ENCODE data around the gene KRT39.

DNA sequence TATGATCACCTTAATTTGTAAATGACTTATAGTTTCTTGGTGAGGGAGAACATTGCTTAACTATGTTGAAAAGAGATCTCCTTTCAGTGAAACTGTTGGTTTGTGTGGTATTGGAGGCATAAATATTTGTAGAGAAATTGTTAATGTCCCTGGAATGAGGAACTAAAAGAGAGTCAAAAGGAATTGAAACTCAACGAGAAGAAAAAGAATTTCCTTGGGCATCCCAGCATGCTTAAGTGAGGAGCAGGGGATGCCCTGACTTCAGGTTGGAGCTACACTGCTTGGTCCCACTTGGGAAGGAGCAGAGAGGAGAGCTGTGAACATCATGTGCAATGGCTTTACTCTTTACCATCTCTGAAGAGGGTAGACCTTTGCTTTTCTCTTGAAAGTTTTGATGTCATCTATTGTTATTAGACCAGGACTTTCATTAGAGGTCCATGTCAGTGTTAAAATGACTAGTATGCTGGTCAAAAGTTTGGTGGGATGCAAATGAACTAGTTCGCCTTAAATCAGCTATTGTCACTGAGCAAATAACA, 51.0 kb downstream of the KRT39 start:
- TF ChIP-seq, protein P1, sequence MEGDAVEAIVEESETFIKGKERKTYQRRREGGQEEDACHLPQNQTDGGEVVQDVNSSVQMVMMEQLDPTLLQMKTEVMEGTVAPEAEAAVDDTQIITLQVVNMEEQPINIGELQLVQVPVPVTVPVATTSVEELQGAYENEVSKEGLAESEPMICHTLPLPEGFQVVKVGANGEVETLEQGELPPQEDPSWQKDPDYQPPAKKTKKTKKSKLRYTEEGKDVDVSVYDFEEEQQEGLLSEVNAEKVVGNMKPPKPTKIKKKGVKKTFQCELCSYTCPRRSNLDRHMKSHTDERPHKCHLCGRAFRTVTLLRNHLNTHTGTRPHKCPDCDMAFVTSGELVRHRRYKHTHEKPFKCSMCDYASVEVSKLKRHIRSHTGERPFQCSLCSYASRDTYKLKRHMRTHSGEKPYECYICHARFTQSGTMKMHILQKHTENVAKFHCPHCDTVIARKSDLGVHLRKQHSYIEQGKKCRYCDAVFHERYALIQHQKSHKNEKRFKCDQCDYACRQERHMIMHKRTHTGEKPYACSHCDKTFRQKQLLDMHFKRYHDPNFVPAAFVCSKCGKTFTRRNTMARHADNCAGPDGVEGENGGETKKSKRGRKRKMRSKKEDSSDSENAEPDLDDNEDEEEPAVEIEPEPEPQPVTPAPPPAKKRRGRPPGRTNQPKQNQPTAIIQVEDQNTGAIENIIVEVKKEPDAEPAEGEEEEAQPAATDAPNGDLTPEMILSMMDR (conservative IDR thresholded peaks at IDR 0.05; ENCODE audit: low read depth, low read length) = no peak
- no peak for TF ChIP-seq EZH2 (IDR thresholded peaks at IDR 0.05; ENCODE audit: borderline replicate concordance, low read depth, low read length, poor library complexity, severe bottlenecking)

Measured in A673 (cell line).